ENCODE results near the gene PLCH2. TPM values are rescaled to one million over a fixed set of nuclear protein-coding genes. Genes with fewer than 3 reads are reported as not detected.
A peak's percentile ranks its signal among the peaks of the same experiment; 100 is the strongest.

PLCH2 gene
- total and polyA plus RNA-seq, 2 of the 13 experiments (the other 11 are each of a cell fraction or from before 2014, with no cell fraction given) = 0.15 to 0.67 TPM

DNA sequence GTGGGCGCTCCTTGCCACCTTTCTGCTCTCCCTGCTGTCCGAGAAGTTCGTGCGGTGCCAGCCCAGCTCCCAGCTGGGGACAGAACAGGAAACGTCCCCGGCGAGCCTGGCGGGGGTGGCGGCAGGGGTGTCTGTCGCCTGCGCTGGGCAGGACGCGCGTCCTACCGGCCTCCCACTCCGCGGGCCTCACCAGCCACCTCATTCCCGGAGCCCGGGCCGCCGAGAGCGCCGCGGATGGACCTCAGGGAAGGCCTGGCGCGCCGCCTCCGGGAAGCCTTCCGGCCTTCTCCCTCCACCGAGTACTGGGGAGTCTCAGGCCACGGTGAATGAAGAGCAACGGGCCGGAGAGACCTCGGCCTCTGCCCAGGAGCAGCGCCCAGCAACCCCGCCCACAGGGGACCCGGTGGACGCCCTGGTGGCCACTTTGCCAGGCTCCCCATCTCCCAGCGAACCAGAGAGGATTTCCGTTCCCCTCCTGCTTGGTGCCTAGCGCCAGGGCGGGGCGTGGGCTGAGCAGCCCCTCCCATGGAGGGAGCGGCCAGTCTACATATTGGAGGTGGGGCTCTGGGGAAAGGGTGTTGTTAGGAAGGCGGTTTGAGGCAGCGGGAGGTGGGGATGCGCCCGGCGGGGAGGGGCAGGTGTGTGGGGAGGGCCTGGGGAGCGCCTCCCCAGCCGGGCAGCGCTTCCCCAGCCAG lies 70.6 kb downstream of the PLCH2 start (continued):
- TF ChIP-seq, protein P1, sequence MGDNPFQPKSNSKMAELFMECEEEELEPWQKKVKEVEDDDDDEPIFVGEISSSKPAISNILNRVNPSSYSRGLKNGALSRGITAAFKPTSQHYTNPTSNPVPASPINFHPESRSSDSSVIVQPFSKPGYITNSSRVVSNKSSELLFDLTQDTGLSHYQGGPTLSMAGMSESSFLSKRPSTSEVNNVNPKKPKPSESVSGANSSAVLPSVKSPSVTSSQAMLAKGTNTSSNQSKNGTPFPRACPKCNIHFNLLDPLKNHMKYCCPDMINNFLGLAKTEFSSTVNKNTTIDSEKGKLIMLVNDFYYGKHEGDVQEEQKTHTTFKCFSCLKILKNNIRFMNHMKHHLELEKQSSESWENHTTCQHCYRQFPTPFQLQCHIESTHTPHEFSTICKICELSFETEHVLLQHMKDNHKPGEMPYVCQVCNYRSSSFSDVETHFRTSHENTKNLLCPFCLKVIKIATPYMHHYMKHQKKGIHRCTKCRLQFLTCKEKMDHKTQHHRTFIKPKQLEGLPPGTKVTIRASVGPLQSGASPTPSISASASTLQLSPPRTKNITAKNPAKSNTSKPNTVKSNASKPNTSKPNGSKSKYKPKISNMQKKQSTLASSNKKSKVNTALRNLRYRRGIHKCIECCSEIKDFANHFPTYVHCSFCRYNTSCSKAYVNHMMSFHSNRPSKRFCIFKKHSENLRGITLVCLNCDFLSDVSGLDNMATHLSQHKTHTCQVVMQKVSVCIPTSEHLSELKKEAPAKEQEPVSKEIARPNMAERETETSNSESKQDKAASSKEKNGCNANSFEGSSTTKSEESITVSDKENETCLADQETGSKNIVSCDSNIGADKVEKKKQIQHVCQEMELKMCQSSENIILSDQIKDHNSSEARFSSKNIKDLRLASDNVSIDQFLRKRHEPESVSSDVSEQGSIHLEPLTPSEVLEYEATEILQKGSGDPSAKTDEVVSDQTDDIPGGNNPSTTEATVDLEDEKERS (CRISPR knock-in tag; IDR thresholded peaks at IDR 0.05) = no peak
- TF ChIP-seq ZNF530 (CRISPR knock-in tag; IDR thresholded peaks at IDR 0.05; ENCODE audit: low read depth) (no peak), ZNF24 (IDR thresholded peaks at IDR 0.05) (no peak), ZFP36L1 (CRISPR knock-in tag; IDR thresholded peaks at IDR 0.05) (no peak), RFXANK (CRISPR knock-in tag; IDR thresholded peaks at IDR 0.05) (no peak), IKZF4 (CRISPR knock-in tag; IDR thresholded peaks at IDR 0.05; ENCODE audit: borderline replicate concordance, low read depth, not compliant biosample characterization) (peak; percentile 5), PCBP1 (IDR thresholded peaks at IDR 0.05; ENCODE audit: borderline replicate concordance, low read depth, low read length) (no peak), SETDB1 (CRISPR knock-in tag; IDR thresholded peaks at IDR 0.05; ENCODE audit: borderline replicate concordance) (no peak), ZNF333 (CRISPR knock-in tag; IDR thresholded peaks at IDR 0.05; ENCODE audit: borderline replicate concordance) (no peak), ZFP37 (CRISPR knock-in tag; IDR thresholded peaks at IDR 0.05; ENCODE audit: borderline replicate concordance) (no peak), ZNF788 (CRISPR knock-in tag; IDR thresholded peaks at IDR 0.05; ENCODE audit: borderline replicate concordance) (peak; percentile 54; the same call in 1 of the 2 replicates), HNRNPL (IDR thresholded peaks at IDR 0.05; ENCODE audit: low read depth, low read length) (no peak), KLF9 (CRISPR knock-in tag; IDR thresholded peaks at IDR 0.05; ENCODE audit: low read depth) (0 out of 2 replicates have a peak, but pooled peaks have one; percentile 3), ZFY (CRISPR knock-in tag; IDR thresholded peaks at IDR 0.05) (no peak; the same call in none of the 2 replicates), CC2D1A (CRISPR knock-in tag; IDR thresholded peaks at IDR 0.05) (no peak), ATF1 (CRISPR knock-in tag; IDR thresholded peaks at IDR 0.05) (no peak), MAFK (conservative IDR thresholded peaks at IDR 0.05 in 1 of 2, IDR thresholded peaks at IDR 0.05 in 1 of 2; ENCODE audit: low read length in 2 of 2) (no peak), ZNF589 (CRISPR knock-in tag; conservative IDR thresholded peaks at IDR 0.05) (peak; percentile 55; the same call in 1 of the 2 replicates)
- TF ChIP-seq, protein P2, sequence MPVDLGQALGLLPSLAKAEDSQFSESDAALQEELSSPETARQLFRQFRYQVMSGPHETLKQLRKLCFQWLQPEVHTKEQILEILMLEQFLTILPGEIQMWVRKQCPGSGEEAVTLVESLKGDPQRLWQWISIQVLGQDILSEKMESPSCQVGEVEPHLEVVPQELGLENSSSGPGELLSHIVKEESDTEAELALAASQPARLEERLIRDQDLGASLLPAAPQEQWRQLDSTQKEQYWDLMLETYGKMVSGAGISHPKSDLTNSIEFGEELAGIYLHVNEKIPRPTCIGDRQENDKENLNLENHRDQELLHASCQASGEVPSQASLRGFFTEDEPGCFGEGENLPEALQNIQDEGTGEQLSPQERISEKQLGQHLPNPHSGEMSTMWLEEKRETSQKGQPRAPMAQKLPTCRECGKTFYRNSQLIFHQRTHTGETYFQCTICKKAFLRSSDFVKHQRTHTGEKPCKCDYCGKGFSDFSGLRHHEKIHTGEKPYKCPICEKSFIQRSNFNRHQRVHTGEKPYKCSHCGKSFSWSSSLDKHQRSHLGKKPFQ (CRISPR knock-in tag; IDR thresholded peaks at IDR 0.05; ENCODE audit: insufficient replicate concordance) = peak; percentile 32
- TF ChIP-seq, protein P3, sequence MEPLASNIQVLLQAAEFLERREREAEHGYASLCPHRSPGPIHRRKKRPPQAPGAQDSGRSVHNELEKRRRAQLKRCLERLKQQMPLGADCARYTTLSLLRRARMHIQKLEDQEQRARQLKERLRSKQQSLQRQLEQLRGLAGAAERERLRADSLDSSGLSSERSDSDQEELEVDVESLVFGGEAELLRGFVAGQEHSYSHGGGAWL (CRISPR knock-in tag; IDR thresholded peaks at IDR 0.05) = no peak; the same call in 1 of the 2 replicates
- TF ChIP-seq, protein P4, sequence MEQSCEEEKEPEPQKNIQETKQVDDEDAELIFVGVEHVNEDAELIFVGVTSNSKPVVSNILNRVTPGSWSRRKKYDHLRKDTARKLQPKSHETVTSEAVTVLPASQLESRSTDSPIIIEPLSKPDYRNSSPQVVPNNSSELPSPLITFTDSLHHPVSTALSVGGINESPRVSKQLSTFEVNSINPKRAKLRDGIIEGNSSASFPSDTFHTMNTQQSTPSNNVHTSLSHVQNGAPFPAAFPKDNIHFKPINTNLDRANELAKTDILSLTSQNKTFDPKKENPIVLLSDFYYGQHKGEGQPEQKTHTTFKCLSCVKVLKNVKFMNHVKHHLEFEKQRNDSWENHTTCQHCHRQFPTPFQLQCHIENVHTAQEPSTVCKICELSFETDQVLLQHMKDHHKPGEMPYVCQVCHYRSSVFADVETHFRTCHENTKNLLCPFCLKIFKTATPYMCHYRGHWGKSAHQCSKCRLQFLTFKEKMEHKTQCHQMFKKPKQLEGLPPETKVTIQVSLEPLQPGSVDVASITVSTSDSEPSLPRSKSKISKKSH (CRISPR knock-in tag; IDR thresholded peaks at IDR 0.05; ENCODE audit: borderline replicate concordance) = no peak

Data from HepG2 (cell line).